Measurements from ENCODE around the gene TEKT3.

TEKT3 gene

DNA sequence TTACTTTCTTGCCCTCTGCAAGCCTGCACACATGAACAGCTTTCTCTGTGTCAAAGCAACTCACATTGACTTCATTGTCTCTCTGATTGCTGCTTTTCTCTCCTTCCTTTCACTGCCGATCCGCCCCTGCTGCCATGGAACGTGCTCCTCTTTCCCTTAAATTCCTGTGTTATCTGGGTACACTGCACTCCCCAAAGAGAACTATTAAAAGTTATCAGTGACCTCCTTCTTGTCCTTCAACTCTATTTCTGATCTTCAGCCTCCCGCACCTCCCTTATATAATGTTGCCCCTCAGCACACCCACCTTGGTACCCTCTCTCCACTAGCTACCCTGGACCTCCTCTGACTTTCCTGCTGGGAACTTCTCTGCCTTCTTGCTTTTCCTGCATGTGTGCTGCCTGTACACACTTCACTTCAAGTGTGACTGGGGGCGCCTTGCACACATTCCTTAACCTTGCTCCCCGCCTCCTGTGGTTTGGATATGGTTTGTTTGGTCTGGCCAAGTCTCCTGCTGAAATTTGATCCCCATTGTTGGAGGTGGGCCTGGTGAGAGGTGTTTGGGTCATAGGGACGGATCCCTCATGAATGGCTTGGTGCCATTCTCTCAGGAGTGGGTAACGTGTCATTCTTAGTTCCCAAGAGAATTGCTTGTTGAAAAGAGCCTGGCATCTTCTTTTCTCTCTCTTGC, 49.6 kb downstream of the TEKT3 start:
- no peak for DNase-seq (ENCODE audit: low spot score)

DNA sequence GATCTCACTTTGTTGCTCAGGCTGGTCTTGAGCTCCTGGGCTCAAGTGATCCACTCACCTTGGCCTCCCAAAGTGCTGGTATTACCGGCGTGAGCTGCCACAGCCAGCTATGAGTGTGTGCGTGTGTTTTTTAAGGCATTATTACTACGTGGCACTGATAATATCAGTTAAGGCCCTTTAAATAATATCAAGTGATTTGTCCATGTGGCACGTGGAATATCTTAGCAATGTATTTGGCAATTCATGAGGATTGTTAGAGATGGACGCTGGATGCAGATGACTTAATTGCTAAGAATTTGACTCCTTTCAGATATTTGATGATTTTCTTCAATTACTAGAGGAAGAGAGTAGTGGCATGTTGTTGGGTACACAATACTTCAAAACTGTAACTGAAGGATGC, 50.8 kb downstream of the TEKT3 start:
- no peak for DNase-seq (ENCODE audit: low spot score)

DNA sequence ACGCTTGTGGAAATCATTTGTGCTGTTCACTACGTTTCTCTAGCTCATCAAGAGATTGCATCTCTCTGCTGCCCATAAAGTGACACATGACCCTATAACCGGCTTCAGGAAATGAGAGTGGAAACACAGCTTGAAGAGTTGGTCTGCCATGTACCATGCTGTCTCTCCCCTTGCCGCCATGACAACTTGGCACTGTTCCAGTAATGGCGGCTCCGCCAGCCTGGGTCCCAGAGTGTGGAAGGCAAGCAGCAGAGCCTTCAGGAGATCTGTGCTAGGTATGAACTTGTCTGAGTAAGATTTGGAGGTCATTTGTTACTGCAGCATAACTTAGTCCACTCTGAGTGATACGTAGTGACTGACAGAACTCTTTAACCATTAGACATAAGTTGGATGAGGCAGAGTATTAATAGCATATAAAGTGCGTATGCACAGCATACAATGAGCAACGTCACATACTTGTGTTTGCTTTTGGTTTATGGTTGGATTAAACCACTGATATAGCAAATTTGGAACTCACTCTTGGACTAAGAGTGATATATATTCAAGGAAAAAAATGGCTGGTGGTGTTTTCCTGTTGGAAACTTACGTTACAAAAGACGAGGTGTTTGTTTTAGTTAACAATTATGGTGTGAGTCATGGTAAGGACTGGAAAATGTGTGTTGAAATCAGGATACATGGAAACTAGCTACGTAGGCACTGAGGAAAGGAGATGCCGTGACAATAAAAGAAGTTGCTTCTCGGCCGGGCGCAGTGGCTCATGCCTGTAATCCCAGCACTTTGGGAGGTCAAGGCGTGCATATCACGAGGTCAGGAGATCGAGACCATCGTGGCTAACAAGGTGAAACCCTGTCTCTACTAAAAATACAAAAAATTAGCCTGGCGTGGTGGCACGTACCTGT, 51.9 kb downstream of the TEKT3 start:
- DNase-seq (ENCODE audit: low spot score): no peak

DNA sequence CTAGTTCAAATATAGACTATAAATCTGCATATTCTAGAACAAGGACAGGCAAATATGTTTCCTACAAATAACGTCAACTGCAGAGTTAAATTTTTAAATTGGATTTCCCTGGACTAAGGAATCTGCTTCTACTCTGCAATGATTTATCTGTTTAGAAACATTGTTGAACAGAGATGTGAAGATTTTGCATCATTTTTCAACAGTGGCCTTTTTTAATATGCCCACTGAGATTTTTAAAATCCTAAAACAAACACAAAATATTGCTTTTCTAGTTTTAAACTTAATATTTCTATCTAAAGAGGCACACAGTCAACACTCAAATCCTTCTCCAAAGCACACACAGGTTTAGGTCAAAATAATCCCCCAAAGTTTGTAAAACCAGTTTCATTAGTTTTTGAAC, 52.5 kb downstream of the TEKT3 start:
- no peak for DNase-seq (ENCODE audit: low spot score)

DNA sequence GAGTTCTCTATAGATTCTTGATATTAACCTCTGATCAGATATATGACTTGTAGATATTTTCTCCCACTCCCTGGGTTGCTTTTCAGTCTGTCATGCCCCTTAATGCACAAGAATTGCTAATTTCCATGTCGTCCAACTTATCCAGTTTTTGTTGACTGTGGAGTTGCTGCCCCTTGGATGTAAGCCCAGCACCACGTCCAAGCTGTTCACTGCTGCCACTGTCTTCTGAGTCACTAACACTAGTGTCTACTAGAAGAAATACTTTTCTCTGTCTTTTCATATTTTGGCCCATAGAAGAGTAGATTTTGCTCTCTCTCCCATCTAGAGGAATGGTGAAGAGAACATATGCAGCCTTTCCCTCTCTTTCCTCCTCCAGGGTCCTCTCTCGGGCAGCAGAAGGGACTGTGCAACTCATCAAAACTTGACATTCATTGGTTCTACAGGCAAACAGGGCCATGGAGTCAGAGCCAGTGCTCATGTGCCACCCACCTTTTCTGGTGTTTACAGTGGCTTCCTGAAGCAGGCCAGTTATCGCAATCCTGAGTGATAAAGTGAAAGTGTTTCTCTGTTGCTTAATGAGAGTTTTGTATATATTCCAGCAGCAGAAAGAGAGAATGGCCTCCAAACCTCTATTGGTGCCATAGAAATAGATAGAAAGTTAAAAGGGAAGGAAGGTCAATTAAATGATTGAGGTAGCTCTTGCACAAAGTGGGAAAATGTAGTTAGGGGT, 53.7 kb downstream of the TEKT3 start:
- DNase-seq (ENCODE audit: low spot score): no peak

DNA sequence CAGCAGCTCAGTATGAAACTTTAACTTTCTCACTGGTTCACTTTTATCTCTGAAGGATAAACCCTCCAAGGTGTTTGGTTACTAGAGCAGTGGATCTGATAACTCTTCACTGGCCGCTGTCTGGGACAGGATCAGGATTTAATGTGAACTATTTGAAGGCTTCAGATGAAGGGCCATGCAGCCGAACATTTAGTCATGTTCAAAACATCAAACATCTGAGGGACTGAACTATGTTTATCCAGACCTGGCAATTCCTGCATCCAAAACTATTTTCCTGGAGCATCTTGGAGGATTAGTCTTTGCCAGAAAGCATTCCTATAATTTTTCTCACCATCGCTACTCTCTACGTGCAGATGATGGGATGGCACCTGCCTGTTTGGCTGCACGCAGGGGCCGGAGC, 55.9 kb downstream of the TEKT3 start:
- DNase-seq (ENCODE audit: low spot score): no peak

DNA sequence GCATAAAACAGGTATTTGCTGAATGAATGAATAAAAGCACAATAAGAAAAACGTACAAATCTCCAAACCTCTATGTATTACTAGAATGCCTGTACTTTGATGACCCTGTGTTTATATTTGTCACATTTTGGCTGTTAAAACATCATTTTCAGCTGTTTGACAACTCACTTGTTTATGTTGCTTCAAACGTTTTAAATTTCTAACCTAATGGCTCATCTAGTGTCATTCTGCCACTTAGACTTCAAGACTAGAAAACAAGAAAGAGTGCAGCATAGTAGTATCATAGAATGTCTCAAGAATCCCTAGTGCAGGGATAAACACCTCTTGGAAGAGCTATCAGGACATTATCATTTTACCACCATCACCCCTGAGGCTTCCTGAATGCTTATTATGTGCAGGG, 56.9 kb downstream of the TEKT3 start:
- no peak for DNase-seq (ENCODE audit: low spot score)

DNA sequence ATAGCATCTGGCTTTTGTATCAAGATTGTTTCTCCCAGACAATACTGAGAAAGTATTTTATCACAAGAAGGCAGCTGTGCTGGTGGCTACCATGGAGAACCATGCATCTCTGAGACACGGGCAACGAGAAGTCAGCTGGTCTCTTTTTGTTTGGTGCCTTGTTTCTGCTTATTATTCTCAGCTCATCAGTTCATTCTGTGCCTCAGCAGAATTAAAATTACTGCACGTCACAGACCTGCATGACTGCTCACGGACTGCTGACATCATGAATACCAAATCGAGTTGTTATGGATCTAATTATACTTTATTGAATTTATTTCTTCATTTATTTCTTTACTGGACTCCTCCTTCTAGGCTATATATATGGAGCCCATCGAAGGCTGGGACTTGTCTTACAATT, 57.3 kb downstream of the TEKT3 start:
- DNase-seq (ENCODE audit: low spot score): no peak

DNA sequence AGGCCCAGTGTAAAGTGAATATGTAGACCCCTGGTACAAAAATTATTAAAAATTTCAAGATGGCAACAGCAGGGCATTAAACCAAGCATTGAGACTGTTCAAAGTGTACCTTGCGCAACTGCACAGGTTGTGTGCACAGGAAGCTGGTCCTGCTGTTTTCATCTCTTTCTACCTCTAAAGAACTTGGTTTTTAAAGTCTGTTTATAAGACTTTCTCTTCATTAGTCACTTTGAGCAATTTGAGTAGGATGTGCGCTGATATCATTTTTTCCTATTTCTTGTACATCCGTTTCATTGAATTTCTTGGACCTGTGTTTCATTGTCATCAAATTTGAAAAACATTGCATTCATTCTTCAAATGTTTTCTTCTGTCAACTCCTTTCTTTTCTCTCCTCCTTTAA, 59.5 kb downstream of the TEKT3 start:
- no peak for DNase-seq (ENCODE audit: low spot score)

DNA sequence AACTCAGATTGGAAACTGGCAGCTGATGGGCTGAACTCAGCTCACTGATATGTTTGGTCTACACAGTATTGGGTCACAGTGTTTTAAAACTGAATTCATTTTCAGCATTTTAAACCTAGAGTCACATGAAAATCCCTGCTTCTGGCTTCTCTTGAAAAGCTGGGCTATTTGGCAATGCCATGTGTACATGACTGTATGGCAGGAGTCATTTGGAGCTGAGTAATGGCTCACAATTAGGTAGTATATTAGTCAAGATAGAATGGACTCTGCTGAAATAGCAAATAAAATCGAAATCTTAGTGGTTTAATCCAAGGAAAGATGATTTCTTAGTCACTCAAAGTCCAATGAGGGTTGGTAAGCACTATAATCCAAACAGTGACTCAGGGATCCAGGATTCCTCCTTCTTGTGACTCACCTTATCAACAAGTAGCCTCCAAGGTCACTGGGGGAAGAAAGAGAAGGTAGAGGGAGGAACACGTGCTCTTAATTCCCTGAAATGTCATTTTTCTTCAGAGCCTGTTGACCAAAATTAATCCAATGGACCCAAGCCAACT, 62.4 kb downstream of the TEKT3 start:
- DNase-seq (ENCODE audit: low spot score): no peak

DNA sequence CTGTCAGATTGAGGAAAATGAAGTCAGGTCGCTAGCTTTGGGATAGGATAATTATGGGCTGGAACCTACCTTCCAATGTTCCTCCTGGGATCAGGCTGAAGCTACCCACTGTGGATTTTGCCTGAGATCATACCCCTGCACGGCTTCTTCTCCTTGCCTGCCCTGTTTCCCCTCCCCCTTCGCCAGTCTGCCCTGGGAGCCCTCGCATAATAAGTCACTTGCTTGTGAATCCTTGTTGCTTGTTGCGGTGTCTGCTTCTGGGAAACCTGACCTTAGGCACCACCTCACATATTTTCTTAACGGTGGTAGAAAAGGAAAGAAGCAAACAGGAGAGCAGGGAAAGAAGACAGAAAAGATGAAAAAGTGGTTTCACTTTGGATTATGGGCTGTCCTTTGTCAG, 63.0 kb downstream of the TEKT3 start:
- no peak for DNase-seq (ENCODE audit: low spot score)

DNA sequence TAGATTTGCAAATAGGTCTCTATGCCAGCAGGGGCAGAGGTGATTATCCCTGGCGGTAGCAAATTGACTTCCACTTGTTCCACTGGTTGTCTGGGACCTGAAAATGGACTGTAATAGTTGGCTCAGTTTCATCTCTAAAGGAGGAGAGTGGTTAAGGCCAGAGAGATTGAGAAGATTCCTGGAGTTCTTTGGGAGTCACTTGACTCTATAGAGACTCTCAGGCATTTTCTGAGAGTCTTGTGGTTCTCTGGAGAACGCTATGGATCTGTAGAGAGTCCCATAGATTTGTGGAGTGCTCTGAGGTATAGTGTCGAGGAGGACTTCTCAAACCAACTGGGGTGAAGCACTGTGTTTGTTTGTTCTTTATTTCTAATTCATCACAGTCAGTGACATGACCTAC, 67.4 kb downstream of the TEKT3 start:
- no peak for DNase-seq (ENCODE audit: low spot score)

DNA sequence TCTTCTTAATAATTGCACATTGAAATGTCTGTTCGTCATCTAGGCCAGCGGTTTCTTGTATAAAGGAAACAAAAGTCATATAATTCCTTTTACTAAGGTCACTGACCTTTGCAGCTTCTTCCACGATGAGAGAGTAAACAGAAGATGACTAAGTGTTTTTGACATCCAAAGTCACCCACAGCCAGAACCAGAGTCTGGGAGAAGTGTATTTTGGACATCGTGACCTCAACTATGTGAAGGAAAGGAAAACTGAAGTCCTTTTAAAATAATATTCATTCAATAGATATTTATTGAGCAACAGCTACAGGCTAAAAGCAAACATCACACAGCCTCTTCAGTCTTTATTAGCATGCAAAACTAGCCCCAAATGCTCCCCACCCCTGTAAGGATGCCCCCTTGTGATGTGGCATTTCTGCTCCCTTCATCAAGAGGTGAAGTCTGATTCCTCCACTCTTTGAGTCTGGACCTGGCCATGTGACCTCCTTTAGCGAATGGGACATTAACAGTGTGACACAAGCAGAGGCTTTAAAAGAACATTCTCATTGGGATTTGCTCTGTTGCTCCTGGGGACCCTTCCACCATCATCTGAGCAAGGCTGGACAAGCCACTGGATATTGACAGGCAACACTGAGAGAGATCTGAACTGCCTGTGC, 68.1 kb downstream of the TEKT3 start:
- DNase-seq (ENCODE audit: low spot score): no peak

DNA sequence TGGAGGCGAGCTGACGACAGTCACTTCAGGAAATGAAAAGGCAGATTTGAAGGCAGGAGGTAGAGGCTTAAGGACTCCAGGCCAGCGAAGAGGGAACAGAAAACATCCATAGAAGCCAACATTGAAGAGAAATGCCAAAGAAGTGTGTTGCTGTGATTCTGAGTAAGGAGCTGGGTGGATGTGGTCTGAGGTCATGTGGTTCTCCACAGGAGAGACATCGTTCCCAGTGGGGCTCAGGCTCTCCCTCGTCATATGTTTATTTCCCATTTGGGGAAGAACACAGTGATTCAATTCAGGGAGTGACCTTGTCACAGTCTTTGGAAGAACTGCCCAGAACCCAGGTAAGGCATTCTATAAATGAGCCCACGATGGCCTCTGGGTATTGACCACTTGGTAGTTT, 69.7 kb downstream of the TEKT3 start:
- no peak for DNase-seq (ENCODE audit: low spot score)

DNA sequence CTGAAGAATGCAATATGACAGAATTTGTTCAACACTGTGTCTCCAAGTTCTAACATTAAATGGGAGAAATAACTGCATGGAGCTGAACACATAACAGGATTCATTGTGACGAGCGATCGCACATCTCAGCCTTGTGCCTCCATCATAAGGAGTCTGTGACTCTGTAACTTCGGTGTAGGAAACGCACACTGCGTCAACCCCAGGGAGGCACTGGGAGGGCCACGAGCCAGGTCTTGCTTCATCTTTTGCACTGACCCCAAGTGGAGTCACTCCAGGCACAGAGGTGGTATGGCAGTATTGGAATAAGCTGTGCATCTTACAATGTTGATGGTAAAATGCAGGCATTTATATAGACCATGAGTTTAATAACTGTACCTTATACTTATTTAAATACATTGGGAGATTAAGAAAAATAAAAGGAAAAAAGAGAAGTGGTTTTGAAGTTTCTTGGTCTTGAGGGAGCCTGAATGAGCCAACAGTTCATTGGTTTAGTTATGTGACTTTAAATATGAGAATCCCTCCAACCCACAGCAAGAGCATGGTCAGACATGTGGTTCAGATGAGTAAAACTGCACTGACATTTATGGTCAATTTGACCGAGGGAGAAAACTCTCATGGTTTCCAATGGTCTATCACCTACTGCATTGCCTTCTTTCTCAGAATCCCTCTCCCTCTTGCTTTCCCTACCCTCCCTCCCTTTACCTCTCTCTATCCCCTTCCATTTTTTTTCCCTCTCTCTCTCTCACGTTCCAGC, 70.6 kb downstream of the TEKT3 start:
- DNase-seq (ENCODE audit: low spot score): no peak

DNA sequence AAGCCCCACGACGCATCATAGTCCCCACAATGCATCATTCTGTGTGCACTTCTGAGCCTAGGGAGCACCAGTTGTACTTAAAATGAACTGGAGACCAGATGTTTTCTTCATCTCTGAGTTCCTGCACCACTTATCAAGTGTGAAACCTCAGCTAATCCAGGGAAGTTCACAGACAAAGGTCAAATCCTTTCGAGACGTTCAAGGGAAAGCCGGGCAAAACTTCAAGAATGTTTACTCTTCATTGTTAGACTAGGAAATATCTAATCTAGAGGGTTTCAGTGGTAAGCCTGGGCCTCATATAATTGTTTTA, 71.7 kb downstream of the TEKT3 start:
- DNase-seq (ENCODE audit: low spot score): no peak

DNA sequence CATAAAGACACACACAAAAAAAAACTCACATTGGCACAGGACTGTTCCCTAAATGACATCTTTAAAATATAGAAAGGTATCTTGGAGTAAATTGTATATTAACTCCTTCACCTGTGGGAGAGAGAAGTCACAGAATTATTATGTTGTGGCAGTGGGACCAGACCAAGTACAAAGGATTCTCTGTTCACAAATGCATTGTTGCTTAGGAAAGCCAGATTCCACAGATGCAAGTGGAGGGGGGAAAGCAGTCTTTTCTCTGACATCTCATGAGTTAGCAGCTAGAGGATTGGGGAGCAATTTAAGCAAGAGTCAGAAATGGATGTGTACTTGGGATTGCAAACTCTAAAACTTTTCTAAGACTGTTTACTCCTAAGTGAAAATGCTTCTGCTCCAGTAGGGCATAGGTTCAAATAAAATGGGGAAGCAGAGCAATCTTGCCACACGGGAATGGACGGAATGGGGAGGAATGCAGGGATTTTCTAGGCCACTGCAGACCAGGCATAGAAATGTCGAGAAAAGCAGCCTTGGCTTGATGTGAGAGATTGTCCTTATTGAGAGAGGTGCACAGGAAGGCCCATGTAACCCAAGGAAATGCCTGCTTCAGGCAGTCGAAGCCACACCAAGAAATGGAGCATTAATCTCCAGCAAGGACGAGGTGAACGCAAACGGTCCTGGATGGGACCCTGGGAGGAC, 72.2 kb downstream of the TEKT3 start:
- DNase-seq (ENCODE audit: low spot score): no peak

DNA sequence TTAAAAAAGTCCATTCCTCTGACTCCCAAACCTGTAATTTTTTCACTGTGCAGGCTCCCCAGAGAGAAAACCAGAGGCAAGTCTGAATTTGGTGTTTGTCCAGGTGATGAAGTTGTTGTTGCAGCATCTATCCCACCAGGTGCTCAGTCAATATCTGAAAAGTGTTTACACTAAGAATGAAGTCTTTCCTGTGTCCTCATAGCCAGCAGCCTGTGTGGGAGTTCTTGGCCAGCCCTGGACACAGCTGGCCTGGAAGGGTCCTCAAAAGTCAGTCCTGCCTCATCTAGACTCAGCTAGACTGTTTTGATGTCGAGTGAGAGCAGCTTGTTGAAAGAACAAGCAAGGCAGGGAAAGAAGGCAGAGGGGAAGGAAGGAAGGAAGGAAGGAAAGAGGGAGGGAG, 72.9 kb downstream of the TEKT3 start:
- DNase-seq (ENCODE audit: low spot score): no peak

DNA sequence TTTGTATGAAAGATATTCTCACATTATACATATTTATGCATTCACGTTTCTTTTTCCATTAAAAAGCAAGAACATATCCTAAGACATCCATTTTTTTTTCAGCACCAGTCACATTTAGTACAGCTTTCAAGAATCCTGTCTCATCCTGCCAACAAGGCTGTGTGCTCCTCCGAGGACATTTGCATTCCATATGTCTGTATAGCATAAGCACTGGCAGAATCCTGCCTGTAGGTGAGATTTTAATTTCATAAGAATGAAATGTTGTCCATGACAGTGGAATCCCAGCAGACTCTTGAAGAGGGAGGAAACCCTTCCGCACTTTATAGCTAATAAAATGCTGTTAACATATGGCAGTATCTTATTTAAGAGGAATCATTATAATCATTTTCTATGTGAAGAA, 73.4 kb downstream of the TEKT3 start:
- DNase-seq (ENCODE audit: low spot score): no peak

DNA sequence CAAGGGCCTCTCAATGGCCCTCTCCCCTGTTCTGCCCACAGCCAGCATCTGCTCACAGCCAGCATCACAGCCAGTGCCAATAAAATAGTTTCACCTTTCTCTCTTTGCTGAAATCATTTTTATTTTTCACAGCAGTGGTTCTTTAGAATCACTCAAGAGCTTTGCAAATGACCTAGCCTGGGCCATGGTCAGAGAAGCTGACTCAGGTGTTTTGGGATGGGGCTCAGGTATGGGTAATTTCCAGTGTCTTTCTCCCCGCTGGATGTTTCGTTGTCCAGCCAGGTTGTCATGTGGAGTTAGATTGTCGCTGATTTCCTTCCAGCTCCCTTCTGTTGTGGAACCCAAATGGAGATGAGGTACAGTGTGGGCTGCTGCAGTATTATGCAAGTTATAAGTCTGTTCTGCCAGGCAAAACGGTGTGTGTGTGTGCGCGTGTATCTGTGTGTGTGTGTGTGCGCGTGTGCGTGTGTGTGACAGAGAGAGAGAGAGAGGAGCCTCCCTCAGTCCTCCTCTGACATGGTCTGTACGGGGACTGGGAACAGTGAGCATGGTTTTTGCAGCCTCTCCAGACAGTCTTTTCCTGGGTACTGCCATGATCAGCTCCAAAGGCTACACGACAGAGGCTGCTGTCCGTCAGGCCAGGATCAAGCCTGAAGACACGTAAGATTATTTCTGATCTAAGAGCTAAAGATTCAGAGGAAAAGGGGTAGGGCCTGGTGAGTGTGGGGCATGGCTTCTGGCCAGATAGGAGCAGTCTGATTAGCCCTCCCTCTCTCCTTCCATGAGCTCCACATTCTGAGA, 74.9 kb downstream of the TEKT3 start:
- no peak for DNase-seq (ENCODE audit: low spot score)
